GM23338 (cell line): ENCODE data around the gene CCR8. TPM values are rescaled to one million over a fixed set of nuclear protein-coding genes. Genes with fewer than 3 reads are reported as not detected.

Experiments
- ATAC-seq: fragments of 200-7000 bp; cut with Tn5 transposase; 3 replicates; pipeline ENCODE4 v1.9.1; 2020
- DNase-seq: peaks from one replicate; pipeline ENCODE4 v3.0.0-alpha.2; 2015; ENCODE audit warnings: low spot score
- H2AFZ ChIP-seq: fragments of 200-600 bp; sonication (generic); 2 replicates; pipeline ENCODE4 v1.8.0; 2016; ENCODE audit warnings: antibody characterized with exemption, mild to moderate bottlenecking, moderate library complexity
- H3F3A ChIP-seq: fragments of 200-600 bp; sonication (generic); replicated peaks from 2 replicates; pipeline ENCODE4 v1.8.0; 2017; ENCODE audit warnings: antibody characterized with exemption, mixed run types, low read depth
- H3K27ac ChIP-seq: fragments of 200-600 bp; sonication (generic); 2 replicates; pipeline ENCODE4 v1.6.1; 2016; ENCODE audit warnings: low read depth
- H3K27me3 ChIP-seq: fragments of 200-600 bp; sonication (generic); 2 replicates; pipeline ENCODE4 v1.8.0; 2016; ENCODE audit warnings: mild to moderate bottlenecking, mixed run types, moderate library complexity; ENCODE audit not compliant: insufficient read depth
- H3K36me3 ChIP-seq: fragments of 200-600 bp; sonication (generic); 2 replicates; pipeline ENCODE4 v1.8.0; 2016; ENCODE audit warnings: mild to moderate bottlenecking; ENCODE audit not compliant: insufficient read depth
- H3K4me1 ChIP-seq: fragments of 200-600 bp; sonication (generic); 2 replicates; pipeline ENCODE4 v1.8.0; 2016; ENCODE audit warnings: mild to moderate bottlenecking, moderate library complexity; ENCODE audit not compliant: insufficient read depth
- H3K4me2 ChIP-seq: fragments of 200-600 bp; sonication (generic); 2 replicates; pipeline ENCODE4 v1.7.1; 2017; ENCODE audit warnings: mixed run types
- H3K4me3 ChIP-seq: fragments of 200-600 bp; sonication (generic); 2 replicates; pipeline ENCODE4 v1.6.1; 2016; ENCODE audit warnings: mixed run types
- H3K79me2 ChIP-seq: fragments of 200-600 bp; sonication (generic); replicated peaks from 2 replicates; pipeline ENCODE4 v1.8.0; 2017; ENCODE audit warnings: mild to moderate bottlenecking; ENCODE audit not compliant: insufficient read depth
- H3K9me2 ChIP-seq: fragments of 200-600 bp; sonication (generic); 2 replicates; pipeline ENCODE4 v1.8.0; 2017; ENCODE audit not compliant: insufficient read depth
- H4K20me1 ChIP-seq: fragments of 200-600 bp; sonication (generic); replicated peaks from 2 replicates; pipeline ENCODE4 v1.8.0; 2017; ENCODE audit warnings: mild to moderate bottlenecking; ENCODE audit not compliant: insufficient read depth
- H3K27ac Mint-ChIP-seq: 2 replicates; pipeline ENCODE4 v1.8.0; 2020; ENCODE audit warnings: inconsistent platforms, mild to moderate bottlenecking, moderate library complexity, mixed read lengths
- H3K27me3 Mint-ChIP-seq: 3 replicates; pipeline ENCODE4 v1.8.0; 2022; ENCODE audit warnings: low read depth, mild to moderate bottlenecking, moderate library complexity, mixed read lengths, inconsistent platforms; ENCODE audit not compliant: insufficient read depth, poor library complexity
- H3K36me3 Mint-ChIP-seq: 3 replicates; pipeline ENCODE4 v1.8.0; 2021; ENCODE audit warnings: low read depth, mild to moderate bottlenecking, inconsistent platforms, moderate library complexity, mixed read lengths
- H3K4me1 Mint-ChIP-seq: 3 replicates; pipeline ENCODE4 v1.8.0; 2020; ENCODE audit warnings: mild to moderate bottlenecking, inconsistent platforms, mixed read lengths
- H3K4me3 Mint-ChIP-seq: 3 replicates; pipeline ENCODE4 v1.8.0; 2021; ENCODE audit warnings: moderate library complexity, mild to moderate bottlenecking, inconsistent platforms, mixed read lengths
- H3K9me3 Mint-ChIP-seq: 3 replicates; pipeline ENCODE4 v1.8.0; 2020; ENCODE audit warnings: moderate library complexity, mild to moderate bottlenecking, inconsistent platforms, mixed read lengths
- CREB1 ChIP-seq: fragments of 250-450 bp; sonication (Bioruptor Pico); IDR thresholded peaks from 2 replicates; pipeline ENCODE4 v1.5.0; 2020; ENCODE audit warnings: low read depth, mild to moderate bottlenecking, moderate library complexity
- CTCF ChIP-seq, 2 experiments: fragments of 200-600 bp in 1 of 2; sonication (generic) in 1 of 2; conservative IDR thresholded peaks; 2 replicates each; pipeline versions ENCODE4 v1.5.1 to v1.6.1; 2016 to 2017; ENCODE audit warnings: antibody characterized with exemption in 2 of 2, low read depth in 2 of 2, mild to moderate bottlenecking in 2 of 2, moderate library complexity in 1 of 2
- EZH2 ChIP-seq: fragments of 200-600 bp; sonication (generic); IDR thresholded peaks from one replicate; pipeline ENCODE4 v1.8.0; 2017; ENCODE audit warnings: antibody characterized with exemption, mild to moderate bottlenecking, low read depth; ENCODE audit not compliant: unreplicated experiment
- EZH2phosphoT487 ChIP-seq: fragments of 200-600 bp; sonication (generic); IDR thresholded peaks from one replicate; pipeline ENCODE4 v1.8.1; 2018; ENCODE audit warnings: antibody characterized with exemption; ENCODE audit not compliant: unreplicated experiment
- JUNB ChIP-seq: IDR thresholded peaks from one replicate; pipeline ENCODE4 v1.6.1; 2016; ENCODE audit warnings: antibody characterized with exemption; ENCODE audit not compliant: unreplicated experiment
- NANOG ChIP-seq: IDR thresholded peaks from 2 replicates; pipeline ENCODE4 v1.6.1; 2016; ENCODE audit warnings: antibody characterized with exemption, borderline replicate concordance
- POLR2AphosphoS5 ChIP-seq: IDR thresholded peaks from 2 replicates; pipeline ENCODE4 v1.6.1; 2016; ENCODE audit warnings: antibody characterized with exemption, low read depth
- STAT1 ChIP-seq: IDR thresholded peaks from one replicate; pipeline ENCODE4 v1.6.1; 2016; ENCODE audit warnings: antibody characterized with exemption; ENCODE audit not compliant: unreplicated experiment
- ZNF114 ChIP-seq: fragments of 250-450 bp; sonication (Bioruptor Pico); IDR thresholded peaks from 2 replicates; pipeline ENCODE4 v1.5.0; 2020; ENCODE audit warnings: mild to moderate bottlenecking, moderate library complexity
- ZNF331 ChIP-seq: fragments of 250-450 bp; sonication (Bioruptor Pico); IDR thresholded peaks from 2 replicates; pipeline ENCODE4 v1.5.0; 2020; ENCODE audit warnings: low read depth, mild to moderate bottlenecking, moderate library complexity
- ZNF462 ChIP-seq: fragments of 250-450 bp; sonication (Bioruptor Pico); IDR thresholded peaks from 2 replicates; pipeline ENCODE4 v1.5.0; 2020; ENCODE audit warnings: mild to moderate bottlenecking, moderate library complexity
- polyA plus RNA-seq: library from polyadenylated mRNA; unstranded; fragments of >200 nt; fragmentation: Nextera tagmentation; extraction: Ambion mirVana; gene quantifications from 2 replicates; pipeline ENCODE4 v1.2.1, GENCODE V29; 2016
- total RNA-seq: library from RNA; depleted of rRNA; stranded (reverse); fragments of >200 nt; shearing (Covaris generic); gene quantifications from 2 replicates; pipeline ENCODE4 v1.2.3, GENCODE V29; 2014
- TF ChIP-seq, protein P1 (sequence below): IDR thresholded peaks from 2 replicates; pipeline ENCODE4 v1.6.1; 2016; ENCODE audit warnings: antibody characterized with exemption
- TF ChIP-seq, protein P2 (sequence below): IDR thresholded peaks from one replicate; pipeline ENCODE4 v1.6.1; 2018; ENCODE audit warnings: antibody characterized with exemption; ENCODE audit not compliant: unreplicated experiment

Gene CCR8
- total and polyA plus RNA-seq, 2 experiments from 2014 or later: 0.55 TPM; not detected in 1

DNA sequence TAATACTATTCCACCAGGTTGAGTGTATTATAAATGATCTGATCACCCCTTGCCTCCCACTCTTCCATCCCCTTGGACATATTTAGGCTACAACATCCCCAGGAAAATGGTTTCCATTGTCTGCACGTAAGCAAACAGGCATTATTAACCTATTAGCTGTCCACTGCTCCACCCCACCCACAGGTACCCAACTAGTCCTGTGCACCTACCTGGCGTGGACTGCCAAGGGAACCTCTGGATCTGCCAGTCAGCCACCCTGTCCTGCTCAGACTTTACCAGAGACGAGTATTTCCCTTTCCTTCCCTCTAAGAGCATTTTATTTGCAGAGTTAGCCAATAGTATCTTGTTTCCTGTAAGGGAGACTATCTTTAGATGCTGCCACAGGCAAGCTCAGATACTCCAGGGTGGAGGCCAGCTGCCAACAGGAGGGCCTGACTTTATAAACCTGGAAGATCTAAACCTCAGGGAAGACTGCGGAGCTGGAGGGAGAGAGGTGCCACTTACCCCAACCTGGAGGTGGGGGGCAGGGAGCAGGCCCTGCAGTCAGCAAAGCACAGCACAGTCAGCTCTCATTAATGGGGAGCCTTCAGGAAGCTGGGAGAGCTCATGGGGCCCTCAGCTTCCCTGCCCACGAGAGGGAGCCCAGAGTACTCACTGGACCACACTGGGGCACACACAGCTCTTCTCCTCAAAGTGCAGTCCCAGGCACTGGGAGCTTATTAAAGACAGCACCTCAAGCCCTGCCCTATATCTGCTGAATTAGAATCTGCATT, 49.6 kb upstream of the CCR8 start, which contains the start of gene CX3CR1:
TSS of gene CX3CR1 (minus strand) at position 292 of the 773 bp plus-strand sequence. CDS start 13,527 bp downstream, outside the sequence.
- no peaks in the 10 kb centered on the region; the same call in 1 of the 2 replicates for H3K4me1 ChIP-seq
- Mint-ChIP-seq H3K9me3 (no peaks in the 10 kb centered on the region), H3K36me3 (no peaks in the 10 kb centered on the region), H3K27ac (no peak within 1 kb of the TSS; the same call in 1 of the 2 replicates), H3K27me3 (peaks cover 8% of the 10 kb centered on the region), H3K4me1 (peaks cover 9% of the 10 kb centered on the region), H3K4me3 (no peak within 1 kb of the TSS)
- H3K9me2 ChIP-seq: no peaks in the 10 kb centered on the region
- H3K27me3 ChIP-seq: no peaks in the 10 kb centered on the region
- ATAC-seq (peak; percentile 58), DNase-seq (no peak)
- no peak within 1 kb of the TSS for H3K27ac ChIP-seq
- H4K20me1 ChIP-seq: no peaks in the 10 kb centered on the region
- no peaks in the 10 kb centered on the region for H3K36me3 ChIP-seq
- H2AFZ ChIP-seq: peak within 1 kb of the TSS; percentile 83; the same call in 1 of the 2 replicates
- H3K4me2 ChIP-seq: no peak within 1 kb of the TSS
- TF ChIP-seq ZNF462 (CRISPR knock-in tag) (no peak), CREB1 (no peak), EZH2 (no peak), ZNF331 (no peak), ZNF114 (CRISPR knock-in tag) (no peak), CTCF (conservative IDR thresholded peaks at IDR 0.05; ENCODE audit: low read depth in 2 of 2) (no peak), NANOG (no peak), POLR2AphosphoS5 (no peak), STAT1 (no peak), JUNB (no peak), EZH2phosphoT487 (no peak)
- TF ChIP-seq, protein P1, sequence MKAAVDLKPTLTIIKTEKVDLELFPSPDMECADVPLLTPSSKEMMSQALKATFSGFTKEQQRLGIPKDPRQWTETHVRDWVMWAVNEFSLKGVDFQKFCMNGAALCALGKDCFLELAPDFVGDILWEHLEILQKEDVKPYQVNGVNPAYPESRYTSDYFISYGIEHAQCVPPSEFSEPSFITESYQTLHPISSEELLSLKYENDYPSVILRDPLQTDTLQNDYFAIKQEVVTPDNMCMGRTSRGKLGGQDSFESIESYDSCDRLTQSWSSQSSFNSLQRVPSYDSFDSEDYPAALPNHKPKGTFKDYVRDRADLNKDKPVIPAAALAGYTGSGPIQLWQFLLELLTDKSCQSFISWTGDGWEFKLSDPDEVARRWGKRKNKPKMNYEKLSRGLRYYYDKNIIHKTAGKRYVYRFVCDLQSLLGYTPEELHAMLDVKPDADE: no peak
- TF ChIP-seq, protein P2, sequence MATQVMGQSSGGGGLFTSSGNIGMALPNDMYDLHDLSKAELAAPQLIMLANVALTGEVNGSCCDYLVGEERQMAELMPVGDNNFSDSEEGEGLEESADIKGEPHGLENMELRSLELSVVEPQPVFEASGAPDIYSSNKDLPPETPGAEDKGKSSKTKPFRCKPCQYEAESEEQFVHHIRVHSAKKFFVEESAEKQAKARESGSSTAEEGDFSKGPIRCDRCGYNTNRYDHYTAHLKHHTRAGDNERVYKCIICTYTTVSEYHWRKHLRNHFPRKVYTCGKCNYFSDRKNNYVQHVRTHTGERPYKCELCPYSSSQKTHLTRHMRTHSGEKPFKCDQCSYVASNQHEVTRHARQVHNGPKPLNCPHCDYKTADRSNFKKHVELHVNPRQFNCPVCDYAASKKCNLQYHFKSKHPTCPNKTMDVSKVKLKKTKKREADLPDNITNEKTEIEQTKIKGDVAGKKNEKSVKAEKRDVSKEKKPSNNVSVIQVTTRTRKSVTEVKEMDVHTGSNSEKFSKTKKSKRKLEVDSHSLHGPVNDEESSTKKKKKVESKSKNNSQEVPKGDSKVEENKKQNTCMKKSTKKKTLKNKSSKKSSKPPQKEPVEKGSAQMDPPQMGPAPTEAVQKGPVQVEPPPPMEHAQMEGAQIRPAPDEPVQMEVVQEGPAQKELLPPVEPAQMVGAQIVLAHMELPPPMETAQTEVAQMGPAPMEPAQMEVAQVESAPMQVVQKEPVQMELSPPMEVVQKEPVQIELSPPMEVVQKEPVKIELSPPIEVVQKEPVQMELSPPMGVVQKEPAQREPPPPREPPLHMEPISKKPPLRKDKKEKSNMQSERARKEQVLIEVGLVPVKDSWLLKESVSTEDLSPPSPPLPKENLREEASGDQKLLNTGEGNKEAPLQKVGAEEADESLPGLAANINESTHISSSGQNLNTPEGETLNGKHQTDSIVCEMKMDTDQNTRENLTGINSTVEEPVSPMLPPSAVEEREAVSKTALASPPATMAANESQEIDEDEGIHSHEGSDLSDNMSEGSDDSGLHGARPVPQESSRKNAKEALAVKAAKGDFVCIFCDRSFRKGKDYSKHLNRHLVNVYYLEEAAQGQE: no peak
- no peaks in the 10 kb centered on the region for H3K79me2 ChIP-seq
- H3F3A ChIP-seq: no peaks in the 10 kb centered on the region
- no peak within 1 kb of the TSS for H3K4me3 ChIP-seq
